ENCODE data around the gene FPR1.
A peak's percentile ranks its signal among the peaks of the same experiment; 100 is the strongest.

The FPR1 gene

GRCh38 chr19:51751655-51752054, at the start of gene FPR1:
Gene FPR1 (minus strand): TSS chr19:51751878. CDS start chr19:51746994, 4,884 bp downstream.
- no peak for DNase-seq (ENCODE audit: low read depth)

- DNase-seq (ENCODE audit: low read depth) = no peak
These were observed 49.0 kb upstream of the FPR1 start for GRCh38 chr19:51800473-51801244.

- DNase-seq (ENCODE audit: low read depth) = no peak
These were observed 48.2 kb upstream of the FPR1 start for GRCh38 chr19:51799774-51800472.

GRCh38 chr19:51799034-51799773, 47.5 kb upstream of the FPR1 start:
- peak; percentile 93 for DNase-seq (ENCODE audit: low read depth)

GRCh38 chr19:51798062-51798461, 46.4 kb upstream of the FPR1 start:
- DNase-seq (ENCODE audit: low read depth) = no peak

- no peak for DNase-seq (ENCODE audit: low read depth)
These were observed 45.8 kb upstream of the FPR1 start for GRCh38 chr19:51797480-51797879.

GRCh38 chr19:51796195-51796679, 44.6 kb upstream of the FPR1 start:
- DNase-seq (ENCODE audit: low read depth) = no peak

- no peak for DNase-seq (ENCODE audit: low read depth)
These were observed 43.3 kb upstream of the FPR1 start, which contains the start of gene FPR3 for GRCh38 chr19:51794885-51795490. Gene FPR3 (plus strand): TSS chr19:51795157. CDS start chr19:51823749, 28,592 bp downstream.

- no peak for DNase-seq (ENCODE audit: low read depth)
These were observed 42.3 kb upstream of the FPR1 start for GRCh38 chr19:51793994-51794393.

- no peak for DNase-seq (ENCODE audit: low read depth)
These were observed 41.3 kb upstream of the FPR1 start for GRCh38 chr19:51792932-51793331.

GRCh38 chr19:51789061-51789795, 37.5 kb upstream of the FPR1 start:
- no peak for DNase-seq (ENCODE audit: low read depth)

- DNase-seq (ENCODE audit: low read depth) = no peak
These were observed 36.4 kb upstream of the FPR1 start for GRCh38 chr19:51788029-51788428.

GRCh38 chr19:51786646-51787494, 35.2 kb upstream of the FPR1 start:
- no peak for DNase-seq (ENCODE audit: low read depth)

- peak; percentile 38 for DNase-seq (ENCODE audit: low read depth)
These were observed 33.4 kb upstream of the FPR1 start for GRCh38 chr19:51784922-51785690.

- DNase-seq (ENCODE audit: low read depth) = no peak
These were observed 32.6 kb upstream of the FPR1 start for GRCh38 chr19:51784109-51784785.

- no peak for DNase-seq (ENCODE audit: low read depth)
These were observed 31.7 kb upstream of the FPR1 start for GRCh38 chr19:51783372-51783771.

- DNase-seq (ENCODE audit: low read depth) = no peak
These were observed 30.3 kb upstream of the FPR1 start for GRCh38 chr19:51781999-51782398.

- DNase-seq (ENCODE audit: low read depth) = no peak
These were observed 28.6 kb upstream of the FPR1 start for GRCh38 chr19:51780270-51780669.

- DNase-seq (ENCODE audit: low read depth) = no peak
These were observed 28.0 kb upstream of the FPR1 start for GRCh38 chr19:51779703-51780102.
